ENCODE measurements around the gene CCDC97. TPM values are rescaled to one million over a fixed set of nuclear protein-coding genes. Genes with fewer than 3 reads are reported as not detected.
A peak's percentile ranks its signal among the peaks of the same experiment; 100 is the strongest.

The CCDC97 gene
- total and polyA plus RNA-seq, 7 donors = 8.7 to 23.1 (median 11.3) TPM

DNA sequence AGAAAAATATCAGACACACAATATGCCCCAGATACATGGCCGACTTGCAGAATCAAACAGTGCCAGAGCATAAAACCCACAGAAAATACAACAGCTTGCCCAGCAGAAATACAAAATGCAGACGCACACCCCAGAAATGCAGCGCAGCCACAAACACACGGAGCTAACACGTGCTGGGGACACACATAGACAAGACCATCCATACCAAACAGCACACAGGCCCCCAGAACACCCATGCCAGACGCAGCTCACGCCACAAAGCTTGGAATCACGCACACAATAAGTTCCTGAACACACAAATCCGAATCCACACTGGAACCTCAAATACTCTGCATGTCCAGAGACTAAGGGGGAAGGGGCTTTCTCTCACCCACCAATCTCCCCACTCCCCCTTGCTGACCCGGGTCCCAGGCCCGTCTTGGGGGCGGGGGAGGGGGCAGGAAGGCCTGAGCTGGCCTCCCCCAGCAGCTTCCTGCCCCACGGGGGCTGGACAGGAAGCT lies 17.2 kb downstream of the CCDC97 start:
- 21 to 25% methylated on average over 13 of the region's 13 CpGs for WGBS, 2 donors
- peak overlapping the region in 2 of 4 donors; percentile 5 to 7 for H3K4me3 ChIP-seq
- TF ChIP-seq, protein P1, sequence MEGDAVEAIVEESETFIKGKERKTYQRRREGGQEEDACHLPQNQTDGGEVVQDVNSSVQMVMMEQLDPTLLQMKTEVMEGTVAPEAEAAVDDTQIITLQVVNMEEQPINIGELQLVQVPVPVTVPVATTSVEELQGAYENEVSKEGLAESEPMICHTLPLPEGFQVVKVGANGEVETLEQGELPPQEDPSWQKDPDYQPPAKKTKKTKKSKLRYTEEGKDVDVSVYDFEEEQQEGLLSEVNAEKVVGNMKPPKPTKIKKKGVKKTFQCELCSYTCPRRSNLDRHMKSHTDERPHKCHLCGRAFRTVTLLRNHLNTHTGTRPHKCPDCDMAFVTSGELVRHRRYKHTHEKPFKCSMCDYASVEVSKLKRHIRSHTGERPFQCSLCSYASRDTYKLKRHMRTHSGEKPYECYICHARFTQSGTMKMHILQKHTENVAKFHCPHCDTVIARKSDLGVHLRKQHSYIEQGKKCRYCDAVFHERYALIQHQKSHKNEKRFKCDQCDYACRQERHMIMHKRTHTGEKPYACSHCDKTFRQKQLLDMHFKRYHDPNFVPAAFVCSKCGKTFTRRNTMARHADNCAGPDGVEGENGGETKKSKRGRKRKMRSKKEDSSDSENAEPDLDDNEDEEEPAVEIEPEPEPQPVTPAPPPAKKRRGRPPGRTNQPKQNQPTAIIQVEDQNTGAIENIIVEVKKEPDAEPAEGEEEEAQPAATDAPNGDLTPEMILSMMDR (IDR thresholded peaks at IDR 0.05) = no peak
- TF ChIP-seq POLR2A (IDR thresholded peaks at IDR 0.05) = peak in 1 of 2 donors; percentile 9
- TF ChIP-seq POLR2AphosphoS5 (IDR thresholded peaks at IDR 0.05) = no peak
- no peak for TF ChIP-seq EP300 (IDR thresholded peaks at IDR 0.05)
- H3K27ac ChIP-seq = peak overlapping the region; percentile 41 to 90 (median 76)
- H3K27me3 ChIP-seq = no peaks in the 10 kb centered on the region
- peaks cover 0 to 60% (median 51%) of the 10 kb centered on the region in 4 donors for H3K4me1 ChIP-seq
- H3K9me3 ChIP-seq = no peaks in the 10 kb centered on the region
- DNase-seq = no peak
- peaks cover 0 to 42% (median 12%) of the 10 kb centered on the region in 4 donors for H3K36me3 ChIP-seq
- intact Hi-C loops (cut with DNase I) = no loop called here

DNA sequence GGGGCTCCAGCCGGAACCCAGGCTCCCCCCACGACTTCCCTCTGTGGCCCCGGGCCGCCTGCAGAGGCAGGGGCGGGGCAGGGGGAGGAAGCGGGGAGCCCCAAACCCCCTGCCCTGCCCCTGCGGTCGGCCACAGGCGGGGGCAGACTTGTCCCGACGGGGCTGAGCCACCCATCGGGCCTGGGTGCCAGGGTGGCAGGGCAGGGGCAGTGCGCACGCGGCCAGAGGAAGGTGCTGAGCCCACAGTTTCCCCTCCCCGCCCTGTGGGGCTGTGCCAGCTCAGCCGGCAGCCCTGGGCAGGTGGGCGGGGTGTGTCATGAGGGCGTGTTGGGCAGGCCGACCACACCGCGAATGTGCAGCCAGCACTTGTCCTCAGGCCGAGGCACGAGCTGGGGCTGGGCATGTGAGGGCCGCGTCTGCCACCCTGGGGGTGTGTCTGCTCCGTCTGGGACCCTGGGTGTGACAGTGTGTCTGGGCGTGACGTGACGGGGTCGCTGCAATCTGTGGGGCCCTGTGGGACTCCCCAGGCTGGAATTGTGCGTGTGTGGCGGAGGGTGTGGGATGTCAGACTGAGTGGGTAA lies 17.7 kb downstream of the CCDC97 start:
- H3K36me3 ChIP-seq = peaks cover 0 to 42% (median 15%) of the 10 kb centered on the region in 4 donors
- peak overlapping the region; percentile 41 to 90 (median 76) for H3K27ac ChIP-seq
- 5 to 17% methylated on average over 33 of the region's 33 CpGs for WGBS, 2 donors
- peak overlapping the region in 2 of 4 donors; percentile 5 to 7 for H3K4me3 ChIP-seq
- no peak for TF ChIP-seq POLR2A (IDR thresholded peaks at IDR 0.05)
- TF ChIP-seq, protein P1 (IDR thresholded peaks at IDR 0.05) = no peak
- no peak for TF ChIP-seq EP300 (IDR thresholded peaks at IDR 0.05)
- TF ChIP-seq POLR2AphosphoS5 (IDR thresholded peaks at IDR 0.05) = no peak
- H3K4me1 ChIP-seq = peaks cover 0 to 55% (median 46%) of the 10 kb centered on the region in 4 donors
- no peaks in the 10 kb centered on the region for H3K27me3 ChIP-seq
- no peaks in the 10 kb centered on the region for H3K9me3 ChIP-seq
- no peak for DNase-seq
- intact Hi-C loops (cut with DNase I) = no loop called here

DNA sequence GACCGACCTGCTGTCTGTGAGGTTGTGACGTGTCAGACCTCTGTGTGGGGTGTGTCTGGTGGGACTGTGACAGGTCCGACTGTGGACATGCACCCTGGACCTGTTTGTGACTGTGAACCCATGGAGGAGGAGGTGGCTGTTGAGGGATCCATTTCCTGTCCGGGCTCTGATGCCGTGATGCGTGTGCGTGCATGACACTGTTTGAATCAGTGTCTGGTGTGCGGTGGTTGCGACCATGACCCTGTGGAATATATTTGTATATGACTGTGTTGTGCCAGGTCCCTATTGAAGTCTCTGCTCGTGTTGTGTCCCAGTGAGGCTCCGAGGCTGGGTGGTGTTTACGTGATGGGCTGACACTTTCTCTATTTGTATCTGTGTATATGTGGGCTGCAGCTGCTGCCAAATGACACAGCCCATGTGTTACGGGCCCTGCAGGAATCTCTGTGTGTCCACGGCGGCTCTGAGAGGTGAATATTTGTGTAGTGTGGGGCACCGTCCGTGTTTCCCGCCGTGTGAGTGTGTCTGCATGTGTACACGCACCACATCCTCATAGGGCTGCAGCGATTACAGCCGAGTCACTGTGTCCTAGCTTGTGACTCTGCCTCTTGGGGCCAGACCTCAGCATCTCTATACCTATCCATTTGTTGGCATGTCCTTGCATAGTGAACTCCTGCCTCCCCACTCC lies 18.3 kb downstream of the CCDC97 start:
- intact Hi-C loops (cut with DNase I) = no loop called here
- WGBS, 2 donors = 7 to 25% methylated on average over 22 of the region's 22 CpGs
- H3K9me3 ChIP-seq = no peaks in the 10 kb centered on the region
- H3K36me3 ChIP-seq = peaks cover 0 to 39% (median 16%) of the 10 kb centered on the region in 4 donors
- no peaks in the 10 kb centered on the region for H3K27me3 ChIP-seq
- H3K4me1 ChIP-seq = peaks cover 0 to 48% (median 40%) of the 10 kb centered on the region in 4 donors
- no peak for TF ChIP-seq POLR2A (IDR thresholded peaks at IDR 0.05)
- TF ChIP-seq, protein P1 (IDR thresholded peaks at IDR 0.05) = no peak
- peak overlapping the region; percentile 41 to 90 (median 76) for H3K27ac ChIP-seq
- DNase-seq = no peak
- no peak overlapping the region for H3K4me3 ChIP-seq

DNA sequence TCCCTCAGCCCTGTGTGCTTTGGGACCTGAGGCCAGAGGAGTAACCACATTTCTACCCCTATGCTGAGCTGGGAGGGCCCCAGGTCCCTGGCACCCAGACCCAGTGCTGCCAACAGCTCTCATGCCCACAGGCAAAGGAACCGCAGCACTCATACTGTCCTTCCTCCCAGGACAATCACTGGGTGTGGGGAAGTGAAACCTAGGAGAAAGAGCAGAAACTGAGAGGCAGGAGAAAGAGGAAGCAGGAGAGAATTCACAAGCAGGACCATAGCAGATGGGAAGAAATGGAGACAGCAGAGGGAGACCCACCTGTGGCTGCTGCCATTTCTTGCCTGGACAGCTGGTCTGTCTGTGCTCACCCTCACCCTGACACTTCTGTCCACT lies 18.9 kb downstream of the CCDC97 start:
- WGBS, 2 donors = 35 to 38% methylated on average over 1 of the region's 1 CpG
- DNase-seq = no peak
- Histone ChIP-seq H3K27me3 (no peaks in the 10 kb centered on the region), H3K36me3 (peaks cover 0 to 39% (median 16%) of the 10 kb centered on the region in 4 donors), H3K4me3 (no peak overlapping the region), H3K27ac (peak overlapping the region in 3 of 4 donors; percentile 66 to 90 (median 87)), H3K9me3 (no peaks in the 10 kb centered on the region), H3K4me1 (peaks cover 0 to 43% (median 34%) of the 10 kb centered on the region in 4 donors)
- TF ChIP-seq EP300 (IDR thresholded peaks at IDR 0.05) = no peak
- intact Hi-C loops (cut with DNase I) = no loop called here

DNA sequence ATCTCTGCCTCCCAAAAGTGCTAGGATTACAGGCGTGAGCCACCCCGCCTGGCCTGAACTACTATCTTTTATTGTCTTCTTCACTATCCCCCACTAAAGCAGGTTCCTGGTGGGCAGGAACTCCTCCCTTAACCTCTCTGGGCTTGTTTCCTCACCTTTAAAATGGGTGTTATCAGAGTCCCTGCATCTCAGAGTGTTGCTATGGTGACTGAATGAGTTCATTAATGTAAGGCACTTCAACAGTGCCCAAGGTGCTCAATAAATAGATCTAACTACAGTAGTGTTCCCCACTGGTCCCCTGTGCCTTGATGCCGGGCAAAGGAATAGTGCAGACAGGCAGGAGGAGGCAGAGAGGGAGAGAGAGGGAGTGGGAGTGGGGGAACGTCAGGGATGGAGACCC lies 20.5 kb downstream of the CCDC97 start:
- TF ChIP-seq, protein P1 (IDR thresholded peaks at IDR 0.05) = no peak
- TF ChIP-seq POLR2A (IDR thresholded peaks at IDR 0.05) (no peak), EP300 (IDR thresholded peaks at IDR 0.05) (no peak), POLR2AphosphoS5 (IDR thresholded peaks at IDR 0.05) (no peak)
- Histone ChIP-seq H3K27me3 (no peaks in the 10 kb centered on the region), H3K4me1 (peaks cover 0 to 27% (median 18%) of the 10 kb centered on the region in 4 donors), H3K9me3 (no peaks in the 10 kb centered on the region), H3K27ac (no peak overlapping the region), H3K36me3 (peaks cover 0 to 51% (median 16%) of the 10 kb centered on the region in 4 donors), H3K4me3 (no peak overlapping the region)
- intact Hi-C loops (cut with DNase I) = no loop called here
- 58 to 80% methylated on average over 4 of the region's 4 CpGs for WGBS, 2 donors
- DNase-seq = no peak

Measured in sigmoid colon (tissue), 7 donors.